Colonic mucosa (tissue), 4 donors: ENCODE data around the gene NHEJ1. TPM values are rescaled to one million over a fixed set of nuclear protein-coding genes. Genes with fewer than 3 reads are reported as not detected.
A peak's percentile ranks its signal among the peaks of the same experiment; 100 is the strongest.

ENCODE experiments used
- DNase-seq: peaks from one replicate; pipeline ENCODE4 v3.0.0-alpha.2; 2020
- H3K27ac ChIP-seq: fragments of 200-600 bp; one replicate; pipeline ENCODE4 v1.8.0; 2021
- H3K27me3 ChIP-seq: fragments of 200-600 bp; one replicate; pipeline ENCODE4 v1.8.0; 2021
- H3K36me3 ChIP-seq: fragments of 200-600 bp; one replicate; pipeline ENCODE4 v1.8.0; 2021
- H3K4me1 ChIP-seq: fragments of 200-600 bp; one replicate; pipeline ENCODE4 v1.8.0; 2021; ENCODE audit warnings: mild to moderate bottlenecking
- H3K4me3 ChIP-seq: fragments of 200-600 bp; one replicate; pipeline ENCODE4 v1.8.0; 2021
- H3K9ac ChIP-seq, 2 donors: one replicate each; pipeline ENCODE4 v1.7.0; 2013; ENCODE audit warnings: control low read depth in 2 of 2, low read depth in 2 of 2, low read length in 2 of 2
- H3K9me3 ChIP-seq: fragments of 200-600 bp; one replicate; pipeline ENCODE4 v1.8.0; 2021
- CTCF ChIP-seq: fragments of 200-600 bp; IDR thresholded peaks from one replicate; pipeline ENCODE4 v1.8.0; 2022; ENCODE audit warnings: antibody characterized with exemption, mild to moderate bottlenecking
- intact Hi-C: fragments of 100-400 bp; cut with DNase I; formaldehyde crosslinking; loops from one replicate; pipeline ENCODE4 v1.14.1; 2022
- total RNA-seq, 2 donors: library from RNA; stranded (reverse); fragmentation: NEBNext Ultra II Directional in 1 of 2; extraction: Animal tissue kit (Norgen Biotek cat#: 25700) in 1 of 2; gene quantifications; one replicate each; pipeline ENCODE4 v1.2.1, GENCODE V29; 2021
- donor health status: healthy.
- donor health status: DM: no; HTN: no; CAD: no.
- donor health status: DM: no; HTN: no; CAD: no.

The NHEJ1 gene
- total RNA-seq, 2 donors from 2014 or later, result 30.7 to 51.1 TPM

- no peak overlapping the region for H3K9ac ChIP-seq
- peak; percentile 58 for DNase-seq
- intact Hi-C loops, result loop anchor here (5.0 kb wide), 1 partner anchor 46 kb away; the partner anchor contains the start of gene ABCB6
- no peaks in the 10 kb centered on the region for H3K27me3 ChIP-seq
- H3K36me3 ChIP-seq, result peaks cover 11% of the 10 kb centered on the region
- TF ChIP-seq CTCF, result peak; percentile 71
- H3K4me3 ChIP-seq, result no peak overlapping the region
- no peaks in the 10 kb centered on the region for H3K9me3 ChIP-seq
- H3K27ac ChIP-seq, result peak overlapping the region; percentile 12
- peaks cover 8% of the 10 kb centered on the region for H3K4me1 ChIP-seq
These were observed 10.6 kb upstream of the NHEJ1 start for GRCh38 chr2:219171231-219171651.

DNA sequence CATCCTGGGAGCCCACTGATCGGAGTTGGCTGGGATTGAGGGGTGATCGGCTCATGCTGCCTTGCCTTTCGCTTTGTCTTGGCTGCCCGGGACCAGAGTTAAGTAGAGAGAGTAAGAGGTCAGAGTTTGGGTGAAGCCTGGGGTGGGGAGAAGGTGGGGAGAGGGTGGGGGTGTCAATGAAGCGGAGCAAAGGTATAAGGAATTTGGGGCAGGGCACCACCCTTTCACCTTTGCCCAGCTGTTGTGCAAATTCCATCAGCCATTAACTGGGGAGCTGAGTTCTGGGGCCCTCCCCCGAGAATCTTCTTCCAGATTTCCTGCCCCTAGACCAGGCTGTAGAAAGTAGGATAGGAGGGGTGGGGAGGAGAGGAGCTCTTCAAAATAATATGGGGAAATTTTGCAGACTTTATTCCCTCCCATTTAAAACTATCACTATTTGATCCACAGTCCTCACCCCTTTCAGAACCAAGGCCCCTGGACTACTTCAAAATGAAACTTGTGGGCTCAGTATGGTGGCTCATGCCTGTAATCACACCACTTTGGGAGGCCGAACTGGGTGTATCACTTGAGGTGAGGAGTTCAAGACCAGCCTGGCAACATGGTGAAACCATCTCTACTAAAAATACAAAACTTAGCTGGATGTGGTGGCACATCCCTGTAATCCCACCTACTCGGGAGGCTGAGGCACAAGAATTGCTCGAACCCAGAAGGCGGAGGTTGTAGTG lies 9.5 kb upstream of the NHEJ1 start, which contains the start of gene SLC23A3:
Gene SLC23A3 (minus strand): TSS at position 100 of the 725 bp plus-strand sequence. CDS start 45 bp downstream, at position 55.
- Histone ChIP-seq H3K4me1 (no peaks in the 10 kb centered on the region), H3K4me3 (no peak within 1 kb of the TSS), H3K9ac (no peak within 1 kb of the TSS), H3K27me3 (no peaks in the 10 kb centered on the region), H3K27ac (no peak within 1 kb of the TSS), H3K36me3 (peaks cover 11% of the 10 kb centered on the region), H3K9me3 (no peaks in the 10 kb centered on the region)
- intact Hi-C loops, result loop anchor here (5.0 kb wide), 1 partner anchor 47 kb away; the partner anchor contains the start of gene ABCB6
- DNase-seq, result peak; percentile 46
- no peak for TF ChIP-seq CTCF

DNA sequence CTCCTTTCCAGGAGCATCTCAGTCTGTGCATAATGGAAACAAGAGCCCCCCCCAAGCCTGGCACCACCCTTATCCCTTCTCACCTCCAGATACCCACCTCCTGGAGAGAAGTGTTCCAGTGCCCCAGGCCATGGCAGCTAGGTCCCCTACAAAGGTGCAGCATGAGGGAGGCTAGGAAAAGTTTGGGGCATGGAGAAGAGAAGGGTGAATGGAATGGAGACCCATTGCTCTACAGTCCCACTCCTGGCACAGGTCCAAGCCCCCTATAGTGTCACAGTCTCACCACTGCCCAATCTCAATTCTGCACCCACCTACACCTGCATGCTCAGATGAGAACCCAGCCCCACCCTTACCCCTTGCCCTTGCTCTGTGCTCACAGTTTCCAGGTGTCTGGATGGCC lies 8.3 kb upstream of the NHEJ1 start:
- H3K9ac ChIP-seq, result no peak overlapping the region
- H3K9me3 ChIP-seq, result no peaks in the 10 kb centered on the region
- no peak overlapping the region for H3K27ac ChIP-seq
- H3K4me1 ChIP-seq, result no peaks in the 10 kb centered on the region
- no peaks in the 10 kb centered on the region for H3K27me3 ChIP-seq
- H3K4me3 ChIP-seq, result no peak overlapping the region
- intact Hi-C loops, result no loop called here
- no peak for DNase-seq
- TF ChIP-seq CTCF, result no peak
- H3K36me3 ChIP-seq, result peaks cover under 1% of the 10 kb centered on the region

GRCh38 chr2:219168526-219168925 lies 7.9 kb upstream of the NHEJ1 start:
- no peak for DNase-seq
- intact Hi-C loops, result no loop called here
- no peaks in the 10 kb centered on the region for H3K36me3 ChIP-seq
- H3K4me3 ChIP-seq, result no peak overlapping the region
- no peak overlapping the region for H3K9ac ChIP-seq
- H3K27ac ChIP-seq, result no peak overlapping the region
- H3K27me3 ChIP-seq, result no peaks in the 10 kb centered on the region
- H3K9me3 ChIP-seq, result no peaks in the 10 kb centered on the region
- no peaks in the 10 kb centered on the region for H3K4me1 ChIP-seq
- TF ChIP-seq CTCF, result no peak

DNA sequence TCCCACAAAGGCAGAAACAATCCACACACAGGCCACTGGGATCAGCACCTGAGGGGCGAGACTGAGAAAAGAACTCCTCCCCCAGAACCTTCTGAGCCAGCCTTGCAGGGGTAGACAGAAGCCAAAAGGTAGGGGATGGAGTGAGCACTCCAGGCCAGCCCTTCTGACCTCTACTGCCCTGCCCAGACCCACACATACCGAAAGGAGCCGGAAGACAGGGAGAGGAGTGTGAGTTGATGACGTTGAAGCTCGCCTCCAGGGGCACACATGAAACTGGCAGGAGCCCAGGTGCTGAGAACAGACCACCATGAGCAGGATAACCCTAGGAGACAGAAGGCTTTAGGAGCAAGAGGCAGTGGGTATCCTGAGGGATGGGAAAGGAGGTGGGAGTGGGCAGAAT lies 7.4 kb upstream of the NHEJ1 start:
- Histone ChIP-seq H3K27me3 (no peaks in the 10 kb centered on the region), H3K4me1 (no peaks in the 10 kb centered on the region), H3K4me3 (no peak overlapping the region), H3K9me3 (no peaks in the 10 kb centered on the region), H3K36me3 (no peaks in the 10 kb centered on the region), H3K9ac (no peak overlapping the region), H3K27ac (no peak overlapping the region)
- no peak for TF ChIP-seq CTCF
- DNase-seq, result no peak
- intact Hi-C loops, result no loop called here
